ENCODE data around the gene TOMM40L.

DNA sequence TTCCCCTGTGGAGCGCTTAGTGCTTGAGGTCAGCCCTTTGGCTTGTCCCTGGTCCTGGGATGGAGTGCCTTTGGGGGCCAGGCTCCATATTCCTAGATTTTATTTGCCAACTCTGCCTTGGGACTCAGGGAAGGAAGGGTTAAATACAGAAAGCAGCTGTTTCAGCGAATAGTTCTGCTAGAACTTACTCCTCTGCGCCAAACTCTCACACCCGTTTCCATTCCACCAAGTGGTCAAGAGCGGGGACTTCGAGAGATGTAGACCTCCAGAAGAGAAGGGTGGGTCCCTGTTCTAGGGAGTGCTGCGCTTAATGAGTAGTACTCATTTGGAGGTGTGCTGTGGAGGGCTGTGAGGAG, 704 bp upstream of the TOMM40L start:
- TF ChIP-seq, protein P1, sequence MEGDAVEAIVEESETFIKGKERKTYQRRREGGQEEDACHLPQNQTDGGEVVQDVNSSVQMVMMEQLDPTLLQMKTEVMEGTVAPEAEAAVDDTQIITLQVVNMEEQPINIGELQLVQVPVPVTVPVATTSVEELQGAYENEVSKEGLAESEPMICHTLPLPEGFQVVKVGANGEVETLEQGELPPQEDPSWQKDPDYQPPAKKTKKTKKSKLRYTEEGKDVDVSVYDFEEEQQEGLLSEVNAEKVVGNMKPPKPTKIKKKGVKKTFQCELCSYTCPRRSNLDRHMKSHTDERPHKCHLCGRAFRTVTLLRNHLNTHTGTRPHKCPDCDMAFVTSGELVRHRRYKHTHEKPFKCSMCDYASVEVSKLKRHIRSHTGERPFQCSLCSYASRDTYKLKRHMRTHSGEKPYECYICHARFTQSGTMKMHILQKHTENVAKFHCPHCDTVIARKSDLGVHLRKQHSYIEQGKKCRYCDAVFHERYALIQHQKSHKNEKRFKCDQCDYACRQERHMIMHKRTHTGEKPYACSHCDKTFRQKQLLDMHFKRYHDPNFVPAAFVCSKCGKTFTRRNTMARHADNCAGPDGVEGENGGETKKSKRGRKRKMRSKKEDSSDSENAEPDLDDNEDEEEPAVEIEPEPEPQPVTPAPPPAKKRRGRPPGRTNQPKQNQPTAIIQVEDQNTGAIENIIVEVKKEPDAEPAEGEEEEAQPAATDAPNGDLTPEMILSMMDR (IDR thresholded peaks at IDR 0.05) = no peak
- no peak for TF ChIP-seq POLR2A (IDR thresholded peaks at IDR 0.05)
